ENCODE results near the gene DEFB127. TPM values are rescaled to one million over a fixed set of nuclear protein-coding genes. Genes with fewer than 3 reads are reported as not detected.
"Not testable (repeated sequence)": the region's sequence is repeated elsewhere in the genome, so short reads cannot be mapped to it uniquely, and the experiment has no call there.

The DEFB127 gene
- total RNA-seq, 2 experiments from 2014 or later = not detected

DNA sequence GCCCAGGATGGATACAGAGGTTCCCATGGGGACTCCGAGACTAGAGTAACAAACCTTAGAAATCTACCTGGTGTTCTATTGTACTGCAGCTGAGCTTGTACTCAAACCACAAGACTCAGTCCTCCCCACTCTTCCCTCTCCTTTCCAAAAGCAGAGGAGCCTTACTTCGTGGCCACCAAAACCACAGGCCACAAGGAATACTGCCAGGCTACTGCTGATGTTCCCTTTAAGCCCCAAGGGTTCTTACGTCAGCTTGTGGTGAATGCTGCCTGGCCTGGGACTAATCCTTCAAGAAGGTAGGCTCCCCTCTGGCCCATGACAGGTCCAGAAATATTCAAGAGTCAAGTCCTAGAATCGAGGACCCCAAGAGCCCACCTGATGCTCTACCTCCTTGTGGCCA is 42.7 kb downstream of the DEFB127 start:
- H3K4me1 Mint-ChIP-seq = no peaks in the 10 kb centered on the region
- POLR2A ChIA-PET = no interaction called here

DNA sequence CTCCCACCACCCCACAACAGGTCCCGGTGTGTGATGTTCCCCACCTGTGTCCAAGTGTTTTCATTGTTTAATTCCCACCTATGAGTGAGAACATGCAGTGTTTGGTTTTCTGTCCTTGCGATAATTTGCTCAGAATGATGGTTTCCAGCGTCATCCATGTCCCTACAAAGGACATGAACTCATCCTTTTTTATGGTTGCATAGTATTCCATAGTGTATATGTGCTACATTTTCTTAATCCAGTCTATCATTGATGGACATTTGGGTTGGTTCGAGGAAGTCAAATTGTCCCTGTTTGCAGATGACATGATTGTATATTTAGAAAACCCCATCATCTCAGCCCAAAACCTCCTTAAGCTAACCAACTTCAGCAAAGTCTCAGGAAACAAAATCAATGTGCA is 46.4 kb downstream of the DEFB127 start:
- H3K9me3 Mint-ChIP-seq; H3K36me3 Mint-ChIP-seq; POLR2A ChIA-PET; H3K27me3 Mint-ChIP-seq; ATAC-seq (ENCODE audit: low read depth); H3K4me1 Mint-ChIP-seq; H3K27ac Mint-ChIP-seq; DNase-seq; H3K4me3 Mint-ChIP-seq: not testable (repeated sequence)

More for the DNA sequence above, 42.7 kb downstream of the DEFB127 start:
- no peak for DNase-seq
- Mint-ChIP-seq H3K9me3 (no peaks in the 10 kb centered on the region), H3K36me3 (no peaks in the 10 kb centered on the region), H3K27ac (no peak overlapping the region), H3K4me3 (no peak overlapping the region), H3K27me3 (peaks cover 9% of the 10 kb centered on the region)
- no peak for ATAC-seq (ENCODE audit: low read depth)

Other genes with a start within 250 kb of the DEFB127 start
- gene DEFB125, start 69.8 kb upstream of the DEFB127 start, total RNA-seq = not detected
- gene DEFB126, start 14.9 kb upstream of the DEFB127 start, total RNA-seq = not detected
- gene DEFB128, start 32.3 kb downstream of the DEFB127 start, total RNA-seq = not detected
- not detected for gene DEFB129, start 69.8 kb downstream of the DEFB127 start, total RNA-seq
- not detected for gene DEFB132, start 100.3 kb downstream of the DEFB127 start, total RNA-seq
- gene C20orf96, start 133.3 kb downstream of the DEFB127 start, total RNA-seq = 10 to 100 TPM in 1 of 2 experiments, 1 to 10 TPM in 1; 9.6 to 11.7 TPM
- 10 to 100 TPM; 30.0 to 30.6 TPM for gene ZCCHC3, start 140.1 kb downstream of the DEFB127 start, total RNA-seq
- 10 to 100 TPM; 10.1 to 10.6 TPM for gene SOX12, start 168.1 kb downstream of the DEFB127 start, total RNA-seq
- 1 to 10 TPM; 3.6 to 3.7 TPM for gene NRSN2, start 189.7 kb downstream of the DEFB127 start, total RNA-seq
- gene TRIB3, start 223.3 kb downstream of the DEFB127 start, total RNA-seq = 10 to 100 TPM; 24.2 to 26.1 TPM

All from activated naive CD8-positive, alpha-beta T cell treated with anti-CD3 and anti-CD28 coated beads, Interleukin-2, amount 10 ng/mL, durations not matched to agents 7 days and 5 days (primary cell).